OCI-LY1 (cell line): ENCODE results near the gene NFIB.

Experiments used
- H2AFZ ChIP-seq: fragments of 200-600 bp; sonication (generic), shearing (Covaris generic); 2 replicates; pipeline ENCODE4 v1.6.0; 2014; ENCODE audit warnings: antibody characterized with exemption, mild to moderate bottlenecking, low read length
- H3F3A ChIP-seq: fragments of 200-600 bp; sonication (generic), shearing (Covaris generic); 2 replicates; pipeline ENCODE4 v1.6.0; 2014; ENCODE audit warnings: mild to moderate bottlenecking, antibody characterized with exemption, low read length, moderate library complexity; ENCODE audit not compliant: insufficient read depth
- H3K27ac ChIP-seq: fragments of 200-600 bp; sonication (generic); 2 replicates; pipeline ENCODE4 v1.5.1; 2014; ENCODE audit warnings: low read length, mixed run types, mild to moderate bottlenecking, low read depth; ENCODE audit not compliant: poor library complexity, severe bottlenecking
- H3K27me3 ChIP-seq: fragments of 200-600 bp; sonication (generic); 2 replicates; pipeline ENCODE4 v1.6.0; 2014; ENCODE audit warnings: antibody characterized with exemption, mild to moderate bottlenecking, low read length, moderate library complexity; ENCODE audit not compliant: insufficient read depth
- H3K36me3 ChIP-seq: fragments of 200-600 bp; sonication (generic); 2 replicates; pipeline ENCODE4 v1.6.1; 2014; ENCODE audit warnings: mild to moderate bottlenecking, antibody characterized with exemption, low read length, moderate library complexity, mixed read lengths; ENCODE audit not compliant: insufficient read depth
- H3K4me1 ChIP-seq: fragments of 200-600 bp; sonication (generic); 2 replicates; pipeline ENCODE4 v1.5.1; 2014; ENCODE audit warnings: mild to moderate bottlenecking, low read length, moderate library complexity; ENCODE audit not compliant: insufficient read depth, severe bottlenecking
- H3K4me2 ChIP-seq: fragments of 200-600 bp; sonication (generic), shearing (Covaris generic); 2 replicates; pipeline ENCODE4 v1.6.1; 2014; ENCODE audit warnings: low read length
- H3K4me3 ChIP-seq: fragments of 200-600 bp; sonication (generic); 2 replicates; pipeline ENCODE4 v1.5.1; 2014; ENCODE audit warnings: low read length, low read depth, mild to moderate bottlenecking, mixed read lengths; ENCODE audit not compliant: poor library complexity, severe bottlenecking
- H3K79me2 ChIP-seq: fragments of 200-600 bp; shearing (Covaris generic); 2 replicates; pipeline ENCODE4 v1.6.1; 2016; ENCODE audit warnings: mixed run types, low read length, mixed read lengths; ENCODE audit not compliant: insufficient read depth
- H3K9ac ChIP-seq: fragments of 200-600 bp; sonication (generic), shearing (Covaris generic); 2 replicates; pipeline ENCODE4 v1.6.1; 2014; ENCODE audit warnings: mild to moderate bottlenecking, low read length, mixed read lengths
- H3K9me2 ChIP-seq: fragments of 200-600 bp; sonication (generic), shearing (Covaris generic); 2 replicates; pipeline ENCODE4 v1.6.1; 2014; ENCODE audit warnings: low read depth, mild to moderate bottlenecking, low read length, mixed read lengths
- H3K9me3 ChIP-seq: fragments of 200-600 bp; shearing (Covaris generic); 2 replicates; pipeline ENCODE4 v1.6.1; 2014; ENCODE audit warnings: low read length, mixed read lengths
- H4K20me1 ChIP-seq: fragments of 200-600 bp; sonication (generic), shearing (Covaris generic); 2 replicates; pipeline ENCODE4 v1.6.0; 2016; ENCODE audit warnings: mild to moderate bottlenecking, low read length; ENCODE audit not compliant: insufficient read depth
- CTCF ChIP-seq: fragments of 200-600 bp; sonication (generic), shearing (Covaris generic); IDR thresholded peaks from 2 replicates; pipeline ENCODE4 v1.5.1; 2017; ENCODE audit warnings: mild to moderate bottlenecking, antibody characterized with exemption, low read length, moderate library complexity, mixed read lengths
- EZH2 ChIP-seq: fragments of 200-600 bp; sonication (generic), shearing (Covaris generic); IDR thresholded peaks from 2 replicates; pipeline ENCODE4 v1.8.0; 2017; ENCODE audit warnings: borderline replicate concordance, mixed run types, mild to moderate bottlenecking, antibody characterized with exemption, low read length, moderate library complexity, mixed read lengths

The NFIB gene

DNA sequence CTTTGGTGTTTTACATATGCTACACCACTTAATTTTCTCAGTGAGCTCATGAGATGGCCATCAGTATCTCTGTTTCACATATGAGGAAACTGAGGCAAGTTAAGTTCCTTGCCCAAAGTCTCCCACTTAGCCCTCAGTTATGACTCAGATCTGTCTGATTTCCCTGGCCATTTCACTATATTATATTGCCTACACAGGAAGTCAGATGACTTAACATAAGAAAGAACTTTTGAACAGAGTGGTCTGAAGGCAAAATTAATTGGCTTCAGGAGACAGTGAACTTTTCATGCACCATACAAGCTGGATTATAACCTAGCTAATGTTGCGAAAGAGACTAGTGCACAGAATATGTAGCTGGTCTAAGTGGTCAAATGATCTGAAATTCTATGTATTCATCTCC, 221.6 kb downstream of the NFIB start:
- H3K4me2 ChIP-seq = no peak overlapping the region
- no peaks in the 10 kb centered on the region for H4K20me1 ChIP-seq
- no peaks in the 10 kb centered on the region for H3K27me3 ChIP-seq
- no peaks in the 10 kb centered on the region for H3K9me2 ChIP-seq
- H3F3A ChIP-seq = no peaks in the 10 kb centered on the region
- no peaks in the 10 kb centered on the region for H3K79me2 ChIP-seq
- H3K36me3 ChIP-seq = no peaks in the 10 kb centered on the region
- no peak overlapping the region for H3K9ac ChIP-seq
- H3K4me1 ChIP-seq = no peaks in the 10 kb centered on the region
- no peak overlapping the region for H2AFZ ChIP-seq
- H3K9me3 ChIP-seq = no peaks in the 10 kb centered on the region
- H3K4me3 ChIP-seq = no peak overlapping the region
- TF ChIP-seq CTCF (no peak), EZH2 (no peak)
- no peak overlapping the region for H3K27ac ChIP-seq

DNA sequence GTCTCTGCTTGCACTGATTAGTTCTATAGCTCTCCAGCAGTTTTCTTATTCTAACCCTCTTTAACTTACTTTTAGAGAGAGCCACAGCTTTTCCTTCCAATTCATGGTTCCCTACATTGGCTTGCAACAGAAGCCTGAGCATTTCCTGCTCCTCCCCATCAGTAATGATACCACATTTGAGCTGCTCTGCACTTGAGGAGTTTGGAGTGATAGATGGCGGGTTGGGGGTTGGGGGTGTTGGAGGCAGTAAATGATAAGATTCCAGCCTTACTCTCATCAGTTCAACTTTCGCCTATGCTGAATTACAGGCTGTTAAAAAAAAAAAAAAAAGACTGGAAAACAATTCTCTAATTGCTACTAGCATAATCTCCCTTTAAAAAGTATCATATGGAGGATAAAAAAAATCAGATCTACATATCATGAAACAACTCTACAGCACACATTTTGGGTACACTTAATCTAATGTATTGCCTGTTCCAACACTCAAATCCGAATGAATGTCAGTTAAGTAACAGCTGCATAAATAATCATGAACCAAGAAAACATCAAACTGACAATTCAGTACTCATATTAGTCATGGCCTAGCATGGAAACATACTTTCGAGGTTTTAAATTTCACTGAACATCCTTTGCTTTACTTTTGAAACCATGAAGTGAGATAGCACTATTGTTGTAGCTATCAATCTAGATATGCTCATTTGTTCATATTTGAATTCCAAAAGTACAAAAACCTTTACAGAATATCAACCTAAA, 224.7 kb downstream of the NFIB start:
- no peaks in the 10 kb centered on the region for H3K36me3 ChIP-seq
- H4K20me1 ChIP-seq = no peaks in the 10 kb centered on the region
- no peak overlapping the region for H2AFZ ChIP-seq
- no peaks in the 10 kb centered on the region for H3K27me3 ChIP-seq
- no peaks in the 10 kb centered on the region for H3K9me2 ChIP-seq
- no peak for TF ChIP-seq CTCF
- TF ChIP-seq EZH2 = no peak
- H3K9ac ChIP-seq = no peak overlapping the region
- H3K4me2 ChIP-seq = no peak overlapping the region
- no peaks in the 10 kb centered on the region for H3K79me2 ChIP-seq
- H3F3A ChIP-seq = no peaks in the 10 kb centered on the region
- H3K4me1 ChIP-seq = no peaks in the 10 kb centered on the region
- no peak overlapping the region for H3K4me3 ChIP-seq
- H3K9me3 ChIP-seq = no peaks in the 10 kb centered on the region
- no peak overlapping the region for H3K27ac ChIP-seq

DNA sequence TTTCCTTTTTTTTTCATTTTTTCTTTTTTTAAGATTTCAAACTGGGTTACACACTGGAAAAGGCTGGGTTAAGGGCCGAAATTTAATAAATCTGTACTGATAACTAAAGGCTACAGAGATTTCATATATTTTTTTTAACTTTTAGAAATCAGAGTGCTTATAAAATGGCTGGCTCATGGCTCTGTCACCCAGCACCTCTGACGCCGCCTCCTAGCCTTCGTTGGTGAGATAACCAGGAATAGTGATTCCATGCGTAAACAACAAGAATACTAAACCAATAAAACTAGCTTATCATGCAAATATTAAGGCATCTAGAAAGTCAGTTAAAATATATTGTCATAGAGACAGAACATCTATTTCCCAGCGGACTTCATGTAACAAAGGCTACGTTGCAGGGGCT, 226.4 kb downstream of the NFIB start:
- Histone ChIP-seq H3K9me3 (no peaks in the 10 kb centered on the region), H4K20me1 (no peaks in the 10 kb centered on the region), H2AFZ (no peak overlapping the region), H3K27me3 (no peaks in the 10 kb centered on the region), H3K4me3 (no peak overlapping the region), H3K79me2 (no peaks in the 10 kb centered on the region), H3K9me2 (no peaks in the 10 kb centered on the region), H3K9ac (no peak overlapping the region), H3K4me1 (no peaks in the 10 kb centered on the region), H3F3A (no peaks in the 10 kb centered on the region), H3K27ac (no peak overlapping the region), H3K36me3 (no peaks in the 10 kb centered on the region), H3K4me2 (no peak overlapping the region)
- TF ChIP-seq EZH2 (no peak), CTCF (no peak)
